HAP-1 (cell line): ENCODE data around the gene HAPLN1.

ENCODE experiments used
- DNase-seq, 2 experiments: peaks; one replicate each; pipeline ENCODE4 v3.0.0-alpha.2; 2016 to 2020; ENCODE audit warnings: low spot score in 2 of 2
- H3K27me3 ChIP-seq: fragments of 250-450 bp; sonication (Bioruptor Pico); 2 replicates; pipeline ENCODE4 v1.5.1; 2020; ENCODE audit warnings: low read depth, mild to moderate bottlenecking, moderate library complexity
- H3K36me3 ChIP-seq: fragments of 250-450 bp; sonication (Bioruptor Pico); replicated peaks from 2 replicates; pipeline ENCODE4 v1.5.1; 2020; ENCODE audit warnings: mild to moderate bottlenecking
- H3K4me1 ChIP-seq: fragments of 250-450 bp; sonication (Bioruptor Pico); 2 replicates; pipeline ENCODE4 v1.5.1; 2020; ENCODE audit warnings: mild to moderate bottlenecking
- H3K4me3 ChIP-seq: fragments of 250-450 bp; sonication (Bioruptor Pico); 2 replicates; pipeline ENCODE4 v1.5.1; 2020; ENCODE audit warnings: mild to moderate bottlenecking, moderate library complexity
- H3K9me3 ChIP-seq: fragments of 250-450 bp; sonication (Bioruptor Pico); 2 replicates; pipeline ENCODE4 v1.5.1; 2020; ENCODE audit warnings: mild to moderate bottlenecking, moderate library complexity
- in situ Hi-C: fragments of 300-500 bp; cut with MboI; formaldehyde crosslinking; loops from 3 replicates; pipeline ENCODE4 v1.14.3; 2020; ENCODE audit warnings: low sequenced_read_pairs, inconsistent platforms, mixed read lengths

HAPLN1 gene

DNA sequence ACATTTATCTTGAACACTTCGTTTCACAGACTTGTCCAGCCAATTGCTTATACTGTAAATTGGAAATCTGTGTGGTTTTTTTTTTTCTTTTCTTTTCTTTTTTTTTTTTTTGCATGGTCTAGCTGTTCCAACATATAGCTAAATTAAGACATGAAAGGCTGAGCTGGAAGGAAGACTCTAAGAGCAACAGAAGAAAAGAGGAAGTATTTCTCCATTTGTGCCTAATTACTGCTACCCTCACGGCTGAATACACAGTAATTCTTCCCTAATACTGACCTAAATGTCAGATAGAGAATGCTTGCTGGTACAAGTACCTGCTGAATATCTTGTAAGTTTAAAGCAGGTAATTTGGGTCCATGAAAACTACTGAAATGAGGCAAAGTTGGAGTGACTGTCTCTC is 11.0 kb upstream of the HAPLN1 start:
- Histone ChIP-seq H3K9me3 (no peaks in the 10 kb centered on the region), H3K36me3 (no peaks in the 10 kb centered on the region), H3K4me3 (no peak overlapping the region), H3K4me1 (no peaks in the 10 kb centered on the region; the same call in 1 of the 2 replicates), H3K27me3 (no peaks in the 10 kb centered on the region)
- no peak for DNase-seq
- in situ Hi-C loops, result no loop called here

DNA sequence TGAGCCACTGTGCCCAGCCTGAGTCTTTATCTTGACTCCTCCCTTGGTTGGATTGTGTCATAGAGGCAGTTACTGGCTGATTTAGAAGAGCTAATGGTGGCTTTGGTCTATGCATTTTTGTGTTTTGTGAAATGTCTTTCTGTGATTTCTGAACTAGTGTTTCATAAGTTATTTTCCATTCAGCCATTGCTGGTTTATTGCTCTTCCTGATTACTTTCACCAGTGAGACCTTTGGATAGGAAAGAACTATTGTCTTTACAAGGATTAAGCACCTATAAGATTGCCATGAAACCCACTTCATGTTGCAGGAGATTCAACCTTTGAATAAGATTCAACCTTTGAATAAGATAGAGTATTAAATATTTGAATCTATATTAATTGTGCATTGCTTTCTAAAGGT is 8.7 kb upstream of the HAPLN1 start:
- H3K27me3 ChIP-seq, result no peaks in the 10 kb centered on the region
- DNase-seq, result no peak
- H3K4me3 ChIP-seq, result no peak overlapping the region
- peaks cover 10% of the 10 kb centered on the region for H3K4me1 ChIP-seq
- no peaks in the 10 kb centered on the region for H3K36me3 ChIP-seq
- in situ Hi-C loops, result no loop called here
- H3K9me3 ChIP-seq, result no peaks in the 10 kb centered on the region

DNA sequence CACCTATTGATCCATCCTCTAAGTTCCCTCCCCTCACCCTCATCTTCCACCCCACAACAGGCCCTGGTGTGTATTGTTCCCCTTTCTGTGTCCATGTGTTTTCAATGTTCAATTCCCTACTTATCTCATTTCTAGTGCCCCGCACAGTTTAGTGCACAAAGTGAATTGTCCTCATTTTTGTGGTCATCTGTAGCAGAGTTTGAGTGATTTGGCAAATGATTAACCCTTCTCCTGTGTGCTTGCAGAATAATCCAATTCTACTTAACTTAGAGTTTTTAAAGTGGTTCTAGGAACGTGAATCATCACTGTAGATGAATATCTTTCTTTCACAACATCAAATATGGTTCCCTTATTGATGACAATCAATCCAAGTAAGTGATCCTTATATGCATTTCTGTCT is 6.3 kb upstream of the HAPLN1 start:
- in situ Hi-C loops, result no loop called here
- DNase-seq, result no peak
- H3K27me3 ChIP-seq, result peaks cover 8% of the 10 kb centered on the region
- H3K4me3 ChIP-seq, result no peak overlapping the region
- no peaks in the 10 kb centered on the region for H3K36me3 ChIP-seq
- H3K9me3 ChIP-seq, result no peaks in the 10 kb centered on the region
- peaks cover 15% of the 10 kb centered on the region for H3K4me1 ChIP-seq

DNA sequence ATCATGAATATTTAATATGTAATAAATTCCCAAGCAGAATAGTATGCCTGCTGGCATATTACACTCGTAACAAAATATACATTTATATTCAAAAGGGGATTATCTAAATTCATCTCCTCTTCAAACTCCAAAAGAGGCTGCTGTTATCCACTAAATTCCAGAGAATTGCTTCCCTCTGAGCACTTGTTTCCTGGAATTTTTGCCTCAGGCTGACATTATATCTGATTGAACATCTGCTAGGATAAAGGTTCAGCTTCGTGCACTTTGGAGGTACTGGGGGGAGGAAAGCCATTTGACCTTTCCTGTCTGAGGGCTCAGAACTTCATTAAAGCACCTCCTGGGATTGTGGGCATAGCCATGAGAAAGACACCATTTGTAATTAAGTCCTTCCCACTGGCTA is 4.3 kb upstream of the HAPLN1 start:
- H3K4me1 ChIP-seq, result peaks cover 17% of the 10 kb centered on the region
- in situ Hi-C loops, result no loop called here

DNA sequence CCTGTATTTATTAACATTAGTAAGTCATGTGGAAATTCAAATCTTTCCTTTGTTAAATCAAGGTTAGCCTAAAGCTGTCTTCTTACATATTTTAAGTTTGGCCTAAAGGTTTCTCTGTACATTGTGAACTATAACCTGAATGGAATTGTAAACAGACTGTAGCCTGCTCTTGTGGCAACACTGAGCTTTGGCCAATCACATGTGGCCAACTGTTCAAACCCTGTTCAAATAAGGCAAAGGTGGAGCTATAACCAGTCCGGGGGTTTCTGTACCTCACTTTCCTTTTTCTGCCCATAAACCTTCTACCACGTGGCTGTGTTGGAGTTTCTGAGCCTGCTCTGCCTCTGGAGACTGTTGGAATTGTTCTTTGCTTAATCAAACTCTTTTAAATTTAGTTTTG is 3.3 kb upstream of the HAPLN1 start:
- H3K4me3 ChIP-seq, result no peak overlapping the region
- DNase-seq, result no peak
- H3K9me3 ChIP-seq, result no peaks in the 10 kb centered on the region
- H3K27me3 ChIP-seq, result peaks cover 19% of the 10 kb centered on the region
- in situ Hi-C loops, result no loop called here
- H3K4me1 ChIP-seq, result peaks cover 17% of the 10 kb centered on the region
- no peaks in the 10 kb centered on the region for H3K36me3 ChIP-seq

More for the DNA sequence above, 4.3 kb upstream of the HAPLN1 start:
- Histone ChIP-seq H3K27me3 (peaks cover 16% of the 10 kb centered on the region), H3K4me3 (no peak overlapping the region), H3K36me3 (no peaks in the 10 kb centered on the region), H3K9me3 (no peaks in the 10 kb centered on the region)
- DNase-seq, result peak; percentile 25 to 69

DNA sequence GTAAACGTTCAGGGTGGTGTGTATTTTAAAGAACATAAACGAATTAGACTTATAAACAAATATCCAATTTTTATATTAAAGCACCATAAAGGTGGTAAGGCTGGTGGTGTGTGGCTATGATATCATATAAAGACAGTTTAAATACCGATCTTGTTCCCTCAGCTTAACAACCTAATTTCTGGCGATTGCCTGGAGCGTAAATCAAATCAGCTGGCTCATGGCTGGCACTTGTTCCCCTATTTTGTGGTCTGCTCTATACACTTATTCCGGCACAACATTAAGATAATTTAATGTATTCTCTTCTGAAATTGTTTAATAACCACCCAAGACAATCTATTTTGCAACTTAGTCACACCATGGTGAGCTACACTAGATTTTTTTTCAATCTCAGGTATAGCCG is 2.4 kb upstream of the HAPLN1 start:
- Histone ChIP-seq H3K27me3 (peaks cover 23% of the 10 kb centered on the region), H3K4me1 (peaks cover 17% of the 10 kb centered on the region), H3K9me3 (no peaks in the 10 kb centered on the region), H3K36me3 (no peaks in the 10 kb centered on the region), H3K4me3 (no peak overlapping the region)
- DNase-seq, result no peak
- in situ Hi-C loops, result no loop called here

DNA sequence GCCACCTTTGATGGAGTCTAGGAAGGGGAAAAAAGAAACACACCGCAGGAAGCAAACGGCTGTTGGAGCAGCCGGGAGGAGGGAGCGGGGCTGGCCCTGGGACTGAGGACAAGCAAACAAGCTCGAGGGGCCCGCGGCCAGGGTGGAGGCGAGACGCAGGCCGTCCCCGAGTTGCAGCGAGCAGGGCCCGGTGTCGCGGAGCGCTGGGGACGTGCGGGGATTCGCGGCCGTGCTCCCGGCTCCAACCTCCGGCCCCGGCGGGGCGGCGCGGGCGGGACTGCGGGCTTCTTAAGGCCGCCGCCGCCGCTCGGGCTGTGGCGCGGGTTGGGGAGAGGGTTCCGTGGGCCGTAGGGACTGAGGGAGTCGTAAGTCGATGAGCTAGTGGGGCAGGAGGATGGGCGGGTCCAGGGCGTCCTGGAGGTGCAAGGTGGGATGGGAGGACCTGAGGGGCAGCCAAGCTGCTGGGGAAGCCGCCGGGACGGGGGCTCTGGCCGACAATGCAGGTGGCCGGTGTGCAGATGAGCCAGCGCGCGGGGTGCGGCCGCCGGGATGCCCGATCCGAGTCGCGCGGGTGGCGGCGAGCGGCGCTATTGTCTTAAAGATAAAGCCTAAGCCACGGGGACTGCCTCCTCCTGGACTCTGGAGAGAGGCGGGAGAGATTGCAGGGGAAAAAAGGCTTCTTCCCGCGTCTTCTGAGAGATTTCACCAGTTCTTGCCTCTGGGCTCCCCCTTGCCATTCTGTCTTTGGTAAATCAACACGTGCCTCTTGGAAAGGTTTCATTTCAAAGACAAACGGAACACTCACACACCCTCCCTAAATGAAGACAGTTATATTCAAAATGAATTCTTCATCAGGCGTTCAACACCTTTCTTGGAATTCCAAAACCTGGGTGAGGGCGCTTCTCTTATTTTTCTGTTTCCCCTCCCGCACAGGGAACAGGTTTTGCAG is 1.6 kb upstream of the HAPLN1 start:
- peak; percentile 55 to 74 for DNase-seq
- Histone ChIP-seq H3K36me3 (no peaks in the 10 kb centered on the region), H3K4me3 (peak overlapping the region; percentile 30), H3K4me1 (peaks cover 17% of the 10 kb centered on the region), H3K9me3 (no peaks in the 10 kb centered on the region), H3K27me3 (peaks cover 29% of the 10 kb centered on the region)
- in situ Hi-C loops, result no loop called here

DNA sequence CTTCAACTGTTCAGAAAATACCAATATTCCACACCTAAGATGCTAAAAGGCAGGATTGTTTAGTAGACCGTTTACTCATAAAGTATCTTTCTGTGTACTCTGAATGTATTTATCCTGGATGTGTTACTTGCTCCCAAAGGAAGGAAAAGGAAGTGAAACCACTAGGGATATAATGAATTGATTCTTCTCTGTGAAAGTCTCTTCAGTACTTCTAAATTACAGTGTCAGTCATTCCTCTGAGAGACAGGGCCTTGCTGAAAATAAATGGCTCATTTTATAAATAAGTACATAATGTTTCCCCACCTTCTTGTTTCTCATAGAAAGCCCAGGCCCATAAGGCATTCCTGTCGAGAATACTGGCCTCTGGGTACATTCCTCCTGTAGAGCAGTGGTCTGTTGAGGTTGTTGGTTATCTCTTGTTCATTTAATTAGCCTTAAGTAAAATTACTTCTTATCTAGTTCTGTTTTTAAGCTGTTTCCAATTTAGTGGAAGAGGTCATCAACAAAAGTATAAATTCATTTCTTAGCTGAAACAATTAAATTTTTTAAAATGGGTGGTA is 1.6 kb downstream of the HAPLN1 start:
- in situ Hi-C loops, result no loop called here
- Histone ChIP-seq H3K36me3 (no peaks in the 10 kb centered on the region), H3K27me3 (peaks cover 42% of the 10 kb centered on the region), H3K4me3 (no peak overlapping the region), H3K9me3 (no peaks in the 10 kb centered on the region), H3K4me1 (peaks cover 6% of the 10 kb centered on the region; the same call in 1 of the 2 replicates)
- DNase-seq, result no peak

DNA sequence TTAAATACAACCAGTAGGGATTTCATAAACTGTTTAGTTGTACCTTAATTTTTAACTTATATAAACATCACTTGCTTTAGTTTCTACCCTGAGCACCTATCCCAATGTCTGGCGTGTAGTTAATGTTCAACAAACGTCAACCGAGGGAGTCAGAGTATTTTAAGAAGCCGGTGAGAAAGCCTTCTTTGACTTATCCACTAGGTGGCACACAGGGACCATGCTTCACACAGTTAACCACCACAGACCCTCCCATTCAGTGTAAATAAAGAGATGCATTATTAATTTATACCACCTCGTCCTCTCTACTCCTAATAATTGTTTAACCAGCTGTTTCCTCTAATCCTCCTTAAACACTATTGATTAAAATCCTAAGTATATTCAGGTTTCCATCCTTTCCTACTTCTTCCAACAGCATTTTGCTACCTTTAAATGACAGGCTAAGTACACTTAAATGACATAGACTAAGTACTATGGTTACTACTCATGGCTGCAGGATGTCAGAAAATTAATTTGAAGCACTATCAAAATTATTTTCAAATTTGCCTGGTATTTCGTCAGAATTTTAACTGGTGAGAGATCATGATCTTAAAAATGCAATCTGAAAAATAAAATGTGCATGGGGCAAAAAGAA is 2.3 kb downstream of the HAPLN1 start:
- peak; percentile 58 to 69 for DNase-seq
- H3K36me3 ChIP-seq, result no peaks in the 10 kb centered on the region
- H3K27me3 ChIP-seq, result peaks cover 46% of the 10 kb centered on the region
- no peaks in the 10 kb centered on the region for H3K9me3 ChIP-seq
- in situ Hi-C loops, result no loop called here
- H3K4me3 ChIP-seq, result no peak overlapping the region
- peaks cover 6% of the 10 kb centered on the region; the same call in 1 of the 2 replicates for H3K4me1 ChIP-seq

DNA sequence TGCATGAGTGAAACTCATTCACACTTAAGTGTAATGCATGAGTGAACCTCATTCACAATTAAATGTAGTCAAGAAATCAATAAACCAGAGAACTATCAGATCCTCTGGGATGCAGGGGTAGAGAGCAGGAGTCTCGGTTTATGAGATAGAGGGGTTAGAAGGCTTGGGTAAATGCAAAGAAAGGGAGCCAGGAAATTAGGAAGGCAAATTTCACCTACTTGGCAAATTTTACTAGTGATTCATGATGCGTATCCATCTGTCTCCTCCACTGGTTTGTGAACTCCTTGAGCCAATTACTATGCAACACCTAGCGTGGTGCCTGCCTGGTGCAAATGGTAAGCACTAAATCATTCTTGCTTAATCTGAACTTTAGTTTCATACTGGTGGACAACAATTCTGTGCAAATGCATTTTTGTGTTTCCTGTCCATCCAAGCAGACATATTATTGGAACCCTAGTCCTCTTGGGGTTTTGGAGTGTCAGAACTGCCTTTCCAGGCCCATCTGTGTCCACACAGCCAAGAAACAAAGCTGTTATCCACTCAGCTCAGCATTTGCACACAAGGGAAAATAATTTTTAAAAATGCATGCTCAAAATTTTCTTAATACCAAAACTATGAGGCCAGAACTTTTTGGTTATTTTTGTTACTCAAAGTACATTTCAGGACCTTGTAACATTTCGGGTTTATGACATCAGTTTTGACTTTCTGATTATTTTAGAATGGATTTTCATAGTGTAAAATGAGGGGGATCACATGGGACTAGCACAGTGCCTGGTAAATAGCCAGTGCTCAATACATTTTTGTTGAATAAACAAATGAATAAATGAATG is 5.2 kb downstream of the HAPLN1 start:
- no peaks in the 10 kb centered on the region for H3K36me3 ChIP-seq
- in situ Hi-C loops, result no loop called here
- no peaks in the 10 kb centered on the region for H3K9me3 ChIP-seq
- no peak overlapping the region for H3K4me3 ChIP-seq
- no peaks in the 10 kb centered on the region for H3K4me1 ChIP-seq
- no peak for DNase-seq
- H3K27me3 ChIP-seq, result peaks cover 39% of the 10 kb centered on the region

DNA sequence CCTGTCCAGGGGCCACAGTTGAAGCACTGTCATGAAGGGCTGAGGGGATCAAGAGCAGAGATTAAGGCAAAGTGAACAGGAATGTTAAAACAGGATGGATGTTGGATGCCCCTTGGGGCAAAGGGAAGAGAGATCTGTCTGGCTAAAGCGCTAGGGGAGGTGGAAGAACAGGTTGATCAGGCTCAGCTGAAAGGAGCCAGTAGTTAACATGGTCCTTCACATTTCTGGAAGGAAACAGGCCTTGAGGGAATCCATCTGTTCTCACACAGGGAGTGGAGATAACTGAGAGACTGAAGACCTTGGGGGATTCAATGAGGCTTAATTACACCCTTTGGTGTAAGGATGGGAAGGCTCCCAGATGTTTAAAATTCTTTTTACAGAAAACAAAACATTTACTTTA is 5.8 kb downstream of the HAPLN1 start:
- DNase-seq, result no peak
- Histone ChIP-seq H3K4me3 (no peak overlapping the region), H3K36me3 (no peaks in the 10 kb centered on the region), H3K9me3 (no peaks in the 10 kb centered on the region), H3K27me3 (peaks cover 35% of the 10 kb centered on the region), H3K4me1 (no peaks in the 10 kb centered on the region)
- in situ Hi-C loops, result no loop called here

DNA sequence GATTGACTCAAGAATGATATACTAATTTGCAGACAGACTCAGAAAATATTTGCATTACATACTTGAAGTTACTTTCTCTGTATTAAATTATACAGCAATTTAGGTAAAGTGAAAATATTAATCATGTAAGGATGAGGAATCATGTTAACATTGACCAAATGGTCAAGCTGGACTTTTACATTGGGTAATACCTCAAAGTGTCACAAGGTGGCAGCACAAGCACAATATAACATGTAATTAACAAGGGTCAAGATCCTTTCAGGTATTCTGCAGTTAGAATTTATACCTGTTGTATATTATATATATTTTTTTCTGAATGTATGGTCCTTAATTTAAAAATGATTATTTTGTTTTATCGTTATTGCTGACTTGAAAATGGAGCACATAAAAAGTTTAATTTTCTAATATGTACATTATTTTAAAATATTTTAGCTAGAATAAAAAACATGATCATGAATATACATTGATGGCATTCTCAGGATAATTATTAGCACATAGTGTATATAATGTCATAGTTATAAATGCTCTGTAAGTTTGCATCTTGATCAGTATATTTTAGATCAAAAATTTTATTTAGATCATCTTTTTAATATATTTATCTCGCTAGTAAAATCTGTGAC is 8.6 kb downstream of the HAPLN1 start:
- in situ Hi-C loops, result no loop called here
- Histone ChIP-seq H3K27me3 (peaks cover 25% of the 10 kb centered on the region), H3K36me3 (no peaks in the 10 kb centered on the region), H3K4me1 (no peaks in the 10 kb centered on the region), H3K9me3 (no peaks in the 10 kb centered on the region), H3K4me3 (no peak overlapping the region)
- peak; percentile 23 to 71 for DNase-seq

DNA sequence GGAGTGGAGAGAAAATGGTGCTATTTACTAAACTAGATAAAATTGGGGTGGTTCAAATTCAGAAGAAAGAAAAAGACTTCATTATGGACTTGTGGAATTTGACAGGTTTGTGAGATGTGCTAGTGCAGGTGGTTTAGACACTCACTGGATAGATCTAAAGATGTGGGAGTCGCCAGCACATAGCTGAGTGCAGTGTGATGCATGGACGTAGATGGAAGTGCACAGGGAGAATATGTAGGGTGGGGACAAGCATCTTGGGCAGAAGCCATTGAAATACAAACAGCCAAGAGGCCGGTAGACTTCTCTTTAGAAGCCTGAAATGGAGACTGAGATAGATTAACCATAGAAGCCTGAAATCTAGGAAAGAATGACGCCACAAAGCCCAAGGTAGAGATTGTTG is 10.7 kb downstream of the HAPLN1 start:
- in situ Hi-C loops, result no loop called here
- DNase-seq, result no peak
- Histone ChIP-seq H3K27me3 (peaks cover 16% of the 10 kb centered on the region), H3K4me1 (no peaks in the 10 kb centered on the region), H3K36me3 (no peaks in the 10 kb centered on the region), H3K9me3 (no peaks in the 10 kb centered on the region), H3K4me3 (no peak overlapping the region)
